Gastrocnemius medialis (tissue), 4 donors: ENCODE results near the gene ST3GAL2. TPM values are rescaled to one million over a fixed set of nuclear protein-coding genes. Genes with fewer than 3 reads are reported as not detected.

Experiments used
- ATAC-seq, 2 donors: fragments of 150-250 bp; one replicate each; pipeline ENCODE4 v1.9.1; 2016
- DNase-seq, 2 donors: peaks; one replicate each; pipeline ENCODE4 v3.0.0-alpha.2; 2019
- H3K27ac ChIP-seq, 4 donors: fragments of 200-600 bp; sonication (generic); 1 replicate in 1 of 4; 2 replicates in 3 of 4; pipeline ENCODE4 v1.5.1; 2016 to 2018; ENCODE audit warnings: mild to moderate bottlenecking in 2 of 4, moderate library complexity in 1 of 4
- H3K27me3 ChIP-seq, 3 donors: fragments of 200-600 bp; sonication (generic) in 2 of 3; 1 replicate in 1 of 3; 2 replicates in 2 of 3; pipeline versions ENCODE4 v1.5.1 to v1.6.0; 2016 to 2019; ENCODE audit warnings: mild to moderate bottlenecking in 1 of 3, moderate library complexity in 1 of 3
- H3K36me3 ChIP-seq, 2 donors: fragments of 200-600 bp; sonication (generic) in 1 of 2; one replicate each; pipeline ENCODE4 v1.5.1; 2017 to 2018
- H3K4me1 ChIP-seq, 2 donors: fragments of 200-600 bp; sonication (generic) in 1 of 2; one replicate each; pipeline ENCODE4 v1.5.1; 2016 to 2017; ENCODE audit warnings: mild to moderate bottlenecking in 2 of 2
- H3K4me3 ChIP-seq, 4 donors: fragments of 200-600 bp; sonication (generic) in 3 of 4; 1 replicate in 1 of 4; 2 replicates in 3 of 4; pipeline ENCODE4 v1.5.1; 2016 to 2019; ENCODE audit warnings: mild to moderate bottlenecking in 2 of 4
- H3K9me3 ChIP-seq, 3 donors: fragments of 200-600 bp; sonication (generic) in 2 of 3; 1 replicate in 1 of 3; 2 replicates in 2 of 3; pipeline ENCODE4 v1.5.1; 2016 to 2019
- CTCF ChIP-seq, 5 experiments: fragments of 450-650 bp in 3 of 5; fragments of 200-600 bp in 2 of 5; sonication (generic) in 2 of 5; IDR thresholded peaks in 4 of 5; conservative IDR thresholded peaks in 1 of 5; 1 replicate in 4 of 5; 2 replicates in 1 of 5; pipeline ENCODE4 v1.5.1; 2016 to 2019; ENCODE audit warnings: antibody characterized with exemption in 5 of 5, mild to moderate bottlenecking in 3 of 5, moderate library complexity in 3 of 5
- POLR2A ChIP-seq, 2 donors: fragments of 450-650 bp; IDR thresholded peaks; one replicate each; pipeline ENCODE4 v1.6.1; 2017; ENCODE audit warnings: antibody characterized with exemption in 2 of 2, mild to moderate bottlenecking in 2 of 2, moderate library complexity in 2 of 2
- in situ Hi-C, 4 donors: fragments of 200-750 bp; cut with MboI; loops; one replicate each; pipeline versions ENCODE4 v1.15.0 to v1.8.0; 2017; ENCODE audit warnings: low sequenced_read_pairs in 4 of 4
- intact Hi-C: fragments of 100-400 bp; cut with DNase I; formaldehyde crosslinking; loops from one replicate; pipeline ENCODE4 v1.15.1; 2023; ENCODE audit warnings: low total_unique reads
- total RNA-seq, 4 donors: library from RNA; depleted of rRNA; stranded (reverse); fragments of >200 nt; gene quantifications; one replicate each; pipeline versions ENCODE4 v1.1.0 to v1.2.3, GENCODE V29; 2016

Gene ST3GAL2
- total RNA-seq, 4 donors from 2014 or later, result 12.8 to 27.7 (median 22.1) TPM

GRCh38 chr16:70437582-70438557, 1.0 kb downstream of the ST3GAL2 start:
- no peaks in the 10 kb centered on the region for H3K36me3 ChIP-seq
- TF ChIP-seq CTCF (IDR thresholded peaks at IDR 0.05 in 4 of 5, conservative IDR thresholded peaks at IDR 0.05 in 1 of 5), result no peak
- no peak for TF ChIP-seq POLR2A (IDR thresholded peaks at IDR 0.05)
- peak; percentile 16 to 18 for ATAC-seq
- no peaks in the 10 kb centered on the region for H3K9me3 ChIP-seq
- DNase-seq, result no peak
- in situ Hi-C loops, result no loop called here
- H3K27ac ChIP-seq, result peak overlapping the region; percentile 78 to 85 (median 83)
- peaks cover 51 to 60% of the 10 kb centered on the region in 2 donors for H3K4me1 ChIP-seq
- peak overlapping the region; percentile 72 to 77 (median 74) for H3K4me3 ChIP-seq
- no peaks in the 10 kb centered on the region for H3K27me3 ChIP-seq
- intact Hi-C loops, result no loop called here

DNA sequence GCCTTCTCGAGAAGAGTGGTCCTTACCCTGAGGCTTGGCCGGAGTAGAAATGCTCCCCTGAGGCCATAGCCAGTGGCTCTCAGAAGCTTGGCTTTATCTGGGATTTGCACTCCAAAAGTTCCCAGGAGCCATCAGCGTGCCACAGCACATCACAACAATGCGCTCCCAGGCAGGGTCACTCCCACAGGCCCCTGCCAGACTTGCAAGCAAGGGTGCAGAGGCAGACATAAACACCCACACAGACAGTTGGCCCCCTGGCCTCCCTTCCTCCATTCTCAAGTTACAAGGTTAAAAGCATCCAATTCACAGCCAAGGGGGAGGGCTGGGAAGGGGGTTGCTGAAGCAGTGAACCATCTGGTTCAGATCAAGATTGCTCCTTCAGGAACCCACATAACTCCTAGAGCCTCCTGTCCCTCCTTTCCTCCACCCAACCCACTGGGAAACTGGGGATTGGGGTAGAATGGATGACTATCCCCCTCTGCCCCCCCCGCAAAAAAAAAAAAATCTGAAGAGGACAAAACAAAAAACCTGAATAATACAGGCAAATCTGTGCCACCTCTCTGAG, 1.8 kb downstream of the ST3GAL2 start:
- TF ChIP-seq CTCF (IDR thresholded peaks at IDR 0.05 in 4 of 5, conservative IDR thresholded peaks at IDR 0.05 in 1 of 5) (no peak), POLR2A (IDR thresholded peaks at IDR 0.05) (no peak)
- H3K4me1 ChIP-seq, result peaks cover 58 to 67% of the 10 kb centered on the region in 2 donors
- peak overlapping the region; percentile 72 to 77 (median 74) for H3K4me3 ChIP-seq
- intact Hi-C loops (no loop called here), in situ Hi-C loops (no loop called here)
- no peaks in the 10 kb centered on the region for H3K36me3 ChIP-seq
- DNase-seq (peak in 1 of 2 donors; percentile 49), ATAC-seq (no peak)
- no peaks in the 10 kb centered on the region for H3K9me3 ChIP-seq
- peak overlapping the region; percentile 78 to 85 (median 83) for H3K27ac ChIP-seq
- H3K27me3 ChIP-seq, result no peaks in the 10 kb centered on the region

GRCh38 chr16:70434484-70435260, 4.2 kb downstream of the ST3GAL2 start:
- H3K27ac ChIP-seq, result peak overlapping the region in 3 of 4 donors; percentile 27 to 68 (median 54)
- peaks cover 80 to 90% of the 10 kb centered on the region in 2 donors for H3K4me1 ChIP-seq
- in situ Hi-C loops (no loop called here), intact Hi-C loops (no loop called here)
- ATAC-seq, result no peak
- DNase-seq, result no peak
- TF ChIP-seq POLR2A (IDR thresholded peaks at IDR 0.05) (no peak), CTCF (IDR thresholded peaks at IDR 0.05 in 4 of 5, conservative IDR thresholded peaks at IDR 0.05 in 1 of 5) (no peak)
- no peak overlapping the region for H3K4me3 ChIP-seq
- no peaks in the 10 kb centered on the region for H3K9me3 ChIP-seq
- H3K36me3 ChIP-seq, result no peaks in the 10 kb centered on the region
- H3K27me3 ChIP-seq, result no peaks in the 10 kb centered on the region

- Histone ChIP-seq H3K4me1 (peaks cover 91 to 93% of the 10 kb centered on the region in 2 donors), H3K27me3 (no peaks in the 10 kb centered on the region), H3K9me3 (no peaks in the 10 kb centered on the region), H3K36me3 (no peaks in the 10 kb centered on the region), H3K4me3 (no peak overlapping the region), H3K27ac (peak overlapping the region; percentile 27 to 68 (median 51))
- DNase-seq, result peak in 1 of 2 donors; percentile 41
- no peak for ATAC-seq
- in situ Hi-C loops (no loop called here), intact Hi-C loops (no loop called here)
- TF ChIP-seq CTCF (IDR thresholded peaks at IDR 0.05 in 4 of 5, conservative IDR thresholded peaks at IDR 0.05 in 1 of 5) (no peak), POLR2A (IDR thresholded peaks at IDR 0.05) (no peak)
Observed at GRCh38 chr16:70433458-70434103, 5.3 kb downstream of the ST3GAL2 start.
